HG02798 (cell line): ENCODE results near the gene PRSS1.
"Not testable (repeated sequence)": the region's sequence is repeated elsewhere in the genome, so short reads cannot be mapped to it uniquely, and the experiment has no call there.

Experiments used
- ATAC-seq: cut with Tn5 transposase; IDR thresholded peaks from one replicate; pipeline ENCODE4 v1.9.1; 2021; ENCODE audit warnings: mild to moderate bottlenecking; ENCODE audit not compliant: unreplicated experiment, poor library complexity

The PRSS1 gene

GRCh38 chr7:142749218-142749993, at the start of gene PRSS1:
TSS of gene PRSS1 (plus strand) at chr7:142749472. CDS start at chr7:142749485, 13 bp downstream.
- no peak for ATAC-seq

- ATAC-seq: not testable (repeated sequence)
Measured at GRCh38 chr7:142700935-142701334, 48.3 kb upstream of the PRSS1 start.

- no peak for ATAC-seq
Measured at GRCh38 chr7:142703655-142704305, 45.5 kb upstream of the PRSS1 start.

- not testable (repeated sequence) for ATAC-seq
Measured at GRCh38 chr7:142708726-142709125, 40.5 kb upstream of the PRSS1 start.

- no peak for ATAC-seq
Measured at GRCh38 chr7:142709921-142710320, 39.4 kb upstream of the PRSS1 start.

- ATAC-seq: no peak
Measured at GRCh38 chr7:142711196-142711595, 38.1 kb upstream of the PRSS1 start.

- no peak for ATAC-seq
Measured at GRCh38 chr7:142711746-142712616, 37.3 kb upstream of the PRSS1 start.

GRCh38 chr7:142712617-142712957, 36.7 kb upstream of the PRSS1 start:
- ATAC-seq: no peak

- ATAC-seq: peak; percentile 50
Measured at GRCh38 chr7:142714375-142714774, 34.9 kb upstream of the PRSS1 start.

GRCh38 chr7:142716596-142716995, 32.7 kb upstream of the PRSS1 start:
- no peak for ATAC-seq

- ATAC-seq: no peak
Measured at GRCh38 chr7:142717453-142717852, 31.8 kb upstream of the PRSS1 start.

GRCh38 chr7:142718313-142718712, 31.0 kb upstream of the PRSS1 start:
- no peak for ATAC-seq

- no peak for ATAC-seq
Measured at GRCh38 chr7:142720172-142720773, 29.0 kb upstream of the PRSS1 start.

GRCh38 chr7:142720986-142721385, 28.3 kb upstream of the PRSS1 start:
- no peak for ATAC-seq

- ATAC-seq: no peak
Measured at GRCh38 chr7:142722248-142722794, 27.0 kb upstream of the PRSS1 start.

GRCh38 chr7:142733271-142733670, 16.0 kb upstream of the PRSS1 start:
- ATAC-seq: peak; percentile 92

GRCh38 chr7:142739923-142740492, 9.3 kb upstream of the PRSS1 start:
- peak; percentile 93 for ATAC-seq

GRCh38 chr7:142740786-142741185, 8.5 kb upstream of the PRSS1 start:
- no peak for ATAC-seq

- ATAC-seq: not testable (repeated sequence)
Measured at GRCh38 chr7:142741932-142742331, 7.3 kb upstream of the PRSS1 start.

GRCh38 chr7:142745091-142745635, 4.1 kb upstream of the PRSS1 start:
- no peak for ATAC-seq
